ENCODE measurements around the gene PNPLA6. TPM values are rescaled to one million over a fixed set of nuclear protein-coding genes. Genes with fewer than 3 reads are reported as not detected.

PNPLA6 gene
- total and polyA plus RNA-seq, 9 of the 15 experiments (the other 6 are each of a cell fraction or from before 2014, with no cell fraction given) = 0.07 to 30.2 (median 8.3) TPM

DNA sequence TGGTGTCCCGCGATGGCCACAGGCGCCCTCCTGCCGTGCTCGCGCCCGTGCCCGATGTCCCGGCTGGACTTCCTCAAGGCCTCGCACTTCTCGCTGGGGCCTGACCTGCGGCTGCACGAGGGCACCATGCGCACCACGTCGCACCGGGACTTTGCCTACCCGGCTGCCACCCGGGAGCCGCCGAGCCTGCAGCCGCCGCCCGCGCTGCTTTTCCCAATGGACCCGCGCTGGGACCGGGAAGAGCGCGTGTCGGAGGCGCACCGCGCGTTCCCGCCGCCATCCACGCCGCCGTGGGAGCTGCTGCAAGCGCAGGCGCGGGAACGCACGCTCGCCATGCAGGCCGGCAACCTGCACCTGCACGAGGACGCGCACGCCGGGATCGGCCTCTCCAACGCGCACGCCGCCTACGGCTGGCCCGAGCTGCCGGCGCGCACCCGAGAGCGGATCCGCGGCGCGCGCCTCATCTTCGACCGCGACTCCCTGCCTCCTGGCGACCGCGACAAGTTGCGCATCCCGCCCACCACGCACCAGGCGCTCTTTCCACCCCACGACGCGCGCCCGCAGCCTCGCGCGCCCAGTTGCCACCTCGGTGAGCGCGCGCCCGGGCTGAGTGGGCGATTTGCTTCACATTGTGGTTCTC, 34.6 kb upstream of the PNPLA6 start (continued):
- TF ChIP-seq ZBTB11 (CRISPR knock-in tag; IDR thresholded peaks at IDR 0.05) = peak in 1 of 3 experiments; percentile 46; a peak in 1 of 6 replicates
- TF ChIP-seq, protein P1, sequence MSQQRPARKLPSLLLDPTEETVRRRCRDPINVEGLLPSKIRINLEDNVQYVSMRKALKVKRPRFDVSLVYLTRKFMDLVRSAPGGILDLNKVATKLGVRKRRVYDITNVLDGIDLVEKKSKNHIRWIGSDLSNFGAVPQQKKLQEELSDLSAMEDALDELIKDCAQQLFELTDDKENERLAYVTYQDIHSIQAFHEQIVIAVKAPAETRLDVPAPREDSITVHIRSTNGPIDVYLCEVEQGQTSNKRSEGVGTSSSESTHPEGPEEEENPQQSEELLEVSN (IDR thresholded peaks at IDR 0.05; ENCODE audit: borderline replicate concordance in 1 of 2, extremely low read depth in 1 of 2, insufficient read depth in 1 of 2, insufficient read length in 1 of 2, low read depth in 1 of 2, low read length in 1 of 2, poor library complexity in 1 of 2, severe bottlenecking in 1 of 2) = peak; percentile 88 to 89
- TF ChIP-seq HDAC6 (IDR thresholded peaks at IDR 0.05; ENCODE audit: low read depth, low read length) = peak; percentile 75; the same call in 1 of the 2 replicates
- no peak for TF ChIP-seq PTBP1 (IDR thresholded peaks at IDR 0.05; ENCODE audit: low read depth, low read length)
- TF ChIP-seq, protein P2, sequence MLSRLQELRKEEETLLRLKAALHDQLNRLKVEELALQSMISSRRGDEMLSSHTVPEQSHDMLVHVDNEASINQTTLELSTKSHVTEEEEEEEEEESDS (CRISPR knock-in tag; IDR thresholded peaks at IDR 0.05) = no peak
- no peak for TF ChIP-seq ZNF551 (CRISPR knock-in tag; IDR thresholded peaks at IDR 0.05)
- TF ChIP-seq NFIX (CRISPR knock-in tag; IDR thresholded peaks at IDR 0.05; ENCODE audit: low read depth) = no peak
- TF ChIP-seq, protein P3, sequence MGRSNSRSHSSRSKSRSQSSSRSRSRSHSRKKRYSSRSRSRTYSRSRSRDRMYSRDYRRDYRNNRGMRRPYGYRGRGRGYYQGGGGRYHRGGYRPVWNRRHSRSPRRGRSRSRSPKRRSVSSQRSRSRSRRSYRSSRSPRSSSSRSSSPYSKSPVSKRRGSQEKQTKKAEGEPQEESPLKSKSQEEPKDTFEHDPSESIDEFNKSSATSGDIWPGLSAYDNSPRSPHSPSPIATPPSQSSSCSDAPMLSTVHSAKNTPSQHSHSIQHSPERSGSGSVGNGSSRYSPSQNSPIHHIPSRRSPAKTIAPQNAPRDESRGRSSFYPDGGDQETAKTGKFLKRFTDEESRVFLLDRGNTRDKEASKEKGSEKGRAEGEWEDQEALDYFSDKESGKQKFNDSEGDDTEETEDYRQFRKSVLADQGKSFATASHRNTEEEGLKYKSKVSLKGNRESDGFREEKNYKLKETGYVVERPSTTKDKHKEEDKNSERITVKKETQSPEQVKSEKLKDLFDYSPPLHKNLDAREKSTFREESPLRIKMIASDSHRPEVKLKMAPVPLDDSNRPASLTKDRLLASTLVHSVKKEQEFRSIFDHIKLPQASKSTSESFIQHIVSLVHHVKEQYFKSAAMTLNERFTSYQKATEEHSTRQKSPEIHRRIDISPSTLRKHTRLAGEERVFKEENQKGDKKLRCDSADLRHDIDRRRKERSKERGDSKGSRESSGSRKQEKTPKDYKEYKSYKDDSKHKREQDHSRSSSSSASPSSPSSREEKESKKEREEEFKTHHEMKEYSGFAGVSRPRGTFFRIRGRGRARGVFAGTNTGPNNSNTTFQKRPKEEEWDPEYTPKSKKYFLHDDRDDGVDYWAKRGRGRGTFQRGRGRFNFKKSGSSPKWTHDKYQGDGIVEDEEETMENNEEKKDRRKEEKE (IDR thresholded peaks at IDR 0.05; ENCODE audit: borderline replicate concordance in 1 of 2, control insufficient read depth in 1 of 2, low read depth in 2 of 2, low read length in 1 of 2) = no peak
- TF ChIP-seq POLR2G (IDR thresholded peaks at IDR 0.05; ENCODE audit: low read depth, low read length) = peak; percentile 68
- TF ChIP-seq U2AF1 (optimal IDR thresholded peaks at IDR 0.05; ENCODE audit: low read depth, low read length) = peak; percentile 53
- TF ChIP-seq ZNF124 (CRISPR knock-in tag; IDR thresholded peaks at IDR 0.05) = no peak
- no peak for TF ChIP-seq PURB (CRISPR knock-in tag; IDR thresholded peaks at IDR 0.05; ENCODE audit: low read depth)
- TF ChIP-seq NCOA2 (IDR thresholded peaks at IDR 0.05; ENCODE audit: partially characterized antibody in 2 of 2) = no peak
- TF ChIP-seq SAP30 (IDR thresholded peaks at IDR 0.05; ENCODE audit: borderline replicate concordance, insufficient read depth, low read depth, low read length, poor library complexity, severe bottlenecking) = no peak
- TF ChIP-seq SIX5 (IDR thresholded peaks at IDR 0.05; ENCODE audit: borderline replicate concordance in 1 of 2, insufficient read depth in 1 of 2, low read depth in 1 of 2, low read length in 2 of 2) = no peak
- TF ChIP-seq HDAC2 (IDR thresholded peaks at IDR 0.05) = no peak
- no peak for TF ChIP-seq SNRNP70 (optimal IDR thresholded peaks at IDR 0.05; ENCODE audit: low read depth, low read length)
